IPS-NIHi7 (cell line): ENCODE data around the gene C4A.
"Not testable (repeated sequence)": the region's sequence is repeated elsewhere in the genome, so short reads cannot be mapped to it uniquely, and the experiment has no call there.

Experiments
- DNase-seq: peaks from one replicate; pipeline ENCODE4 v3.0.0; 2012; ENCODE audit warnings: mixed read lengths; ENCODE audit errors: extremely low spot score

C4A gene

DNA sequence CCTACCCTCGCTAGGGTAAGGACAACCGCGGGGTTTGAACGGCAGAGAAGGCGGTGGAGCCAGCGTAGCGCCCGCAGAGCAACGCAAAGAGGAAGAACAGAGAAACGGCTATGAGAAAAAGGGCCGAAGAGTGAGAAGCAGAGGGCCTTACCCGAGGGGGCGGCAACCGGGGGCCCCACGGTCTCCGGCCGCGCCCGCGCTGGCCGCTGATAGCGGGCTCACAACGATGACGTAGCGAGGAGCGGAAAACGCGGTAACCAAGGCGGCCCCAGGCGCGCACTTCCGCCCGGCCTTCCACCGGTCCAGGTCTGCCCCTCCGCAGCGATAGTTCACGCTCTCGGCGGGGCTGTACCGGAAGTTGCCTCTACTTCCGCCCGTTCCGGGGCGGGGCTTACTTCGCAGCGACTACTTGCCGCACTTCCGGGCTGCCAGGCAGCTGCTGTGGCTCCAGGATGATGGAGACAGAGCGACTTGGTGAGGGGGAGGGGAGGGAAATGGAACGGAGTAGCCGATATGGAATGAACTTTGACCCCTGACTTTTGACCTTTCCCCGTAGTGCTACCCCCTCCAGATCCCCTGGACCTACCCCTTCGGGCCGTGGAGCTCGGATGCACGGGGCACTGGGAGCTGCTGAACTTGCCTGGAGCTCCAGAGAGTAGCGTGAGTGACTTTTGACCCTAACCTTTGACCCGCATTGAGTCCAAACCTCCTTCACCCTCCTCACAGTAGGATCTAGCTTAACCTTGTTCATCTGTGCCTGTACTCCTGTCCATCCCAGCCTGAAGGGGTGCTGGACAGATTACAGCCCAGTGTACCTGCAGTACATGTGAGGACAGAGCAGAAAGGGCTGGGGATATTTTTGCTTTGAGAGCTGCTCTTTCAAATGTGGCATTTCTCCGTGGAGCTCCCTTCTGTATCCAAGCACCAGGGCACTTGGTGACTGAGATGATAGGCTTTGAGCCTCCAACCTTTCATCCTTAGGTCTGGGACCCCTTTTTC lies 22.8 kb upstream of the C4A start, which contains the start of the genes NELFE and SKIC2:
NELFE (minus strand) TSS at position 231 of the 999 bp plus-strand sequence. CDS start 525 bp downstream, outside the sequence.
SKIC2 (plus strand) TSS at position 435 of the 999 bp plus-strand sequence; CDS start at position 453, 18 bp downstream.
- peak; percentile 100 for DNase-seq

DNA sequence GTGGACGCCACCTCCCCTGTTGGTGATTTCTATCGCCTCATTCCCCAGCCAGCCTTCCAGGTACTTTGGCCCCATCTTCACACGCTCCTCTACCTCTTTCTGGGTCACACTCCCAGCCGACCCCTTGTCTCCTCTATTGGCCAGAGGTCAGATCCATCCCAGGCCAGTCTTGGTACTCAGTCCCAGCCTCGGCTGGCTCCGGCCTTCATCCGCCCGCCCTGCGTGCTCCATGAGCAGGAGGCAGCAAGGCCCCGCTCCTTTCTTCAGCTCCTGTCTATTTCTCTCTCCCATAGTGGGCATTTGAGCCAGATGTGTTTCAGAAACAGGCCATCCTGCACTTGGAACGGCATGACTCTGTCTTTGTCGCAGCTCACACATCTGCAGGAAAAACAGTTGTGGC lies 20.2 kb upstream of the C4A start:
- no peak for DNase-seq

DNA sequence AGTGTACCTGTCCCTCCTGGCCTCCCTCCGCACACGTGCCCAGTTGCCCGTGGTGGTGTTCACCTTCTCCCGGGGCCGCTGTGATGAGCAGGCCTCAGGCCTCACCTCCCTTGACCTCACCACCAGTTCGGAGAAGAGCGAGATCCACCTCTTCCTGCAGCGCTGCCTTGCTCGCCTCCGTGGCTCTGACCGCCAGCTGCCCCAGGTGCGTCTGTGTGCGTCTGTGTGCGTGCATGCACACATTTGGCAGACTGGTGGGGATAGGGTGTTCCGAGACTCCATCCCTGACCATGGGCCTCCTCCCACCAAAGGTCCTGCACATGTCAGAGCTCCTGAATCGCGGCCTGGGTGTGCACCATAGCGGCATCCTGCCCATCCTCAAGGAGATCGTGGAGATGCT lies 17.9 kb upstream of the C4A start:
- no peak for DNase-seq

DNA sequence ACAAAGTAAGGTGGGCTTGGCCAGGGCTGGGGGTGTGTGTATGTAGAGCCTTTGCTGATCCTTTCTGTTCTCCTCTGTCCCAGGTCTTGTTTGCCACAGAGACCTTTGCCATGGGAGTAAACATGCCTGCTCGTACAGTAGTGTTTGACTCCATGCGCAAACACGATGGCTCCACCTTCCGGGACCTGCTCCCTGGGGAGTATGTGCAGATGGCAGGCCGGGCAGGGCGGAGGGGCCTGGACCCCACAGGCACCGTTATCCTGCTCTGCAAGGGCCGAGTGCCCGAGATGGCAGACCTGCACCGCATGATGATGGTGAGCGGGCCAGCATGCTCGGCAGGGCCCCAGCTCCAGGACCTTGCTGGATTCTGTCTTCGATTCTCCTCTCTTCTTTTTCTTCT lies 16.2 kb upstream of the C4A start:
- no peak for DNase-seq

DNA sequence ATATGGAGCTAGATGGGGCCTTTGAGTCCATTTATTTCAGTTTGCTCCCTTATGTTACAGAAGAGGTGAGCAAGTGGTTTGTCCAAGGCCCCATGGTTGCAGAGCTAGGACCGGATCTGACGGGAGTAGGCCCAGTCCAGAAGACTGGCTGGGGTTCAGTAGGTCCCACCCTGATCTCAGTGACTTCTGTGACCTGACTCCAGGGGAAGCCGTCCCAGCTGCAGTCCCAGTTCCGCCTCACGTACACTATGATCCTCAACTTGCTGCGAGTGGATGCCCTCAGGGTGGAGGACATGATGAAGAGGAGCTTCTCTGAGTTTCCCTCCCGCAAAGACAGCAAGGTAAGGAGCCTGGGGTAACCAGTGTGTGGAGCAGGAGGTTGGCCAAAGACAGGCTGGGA lies 15.4 kb upstream of the C4A start:
- DNase-seq = no peak

DNA sequence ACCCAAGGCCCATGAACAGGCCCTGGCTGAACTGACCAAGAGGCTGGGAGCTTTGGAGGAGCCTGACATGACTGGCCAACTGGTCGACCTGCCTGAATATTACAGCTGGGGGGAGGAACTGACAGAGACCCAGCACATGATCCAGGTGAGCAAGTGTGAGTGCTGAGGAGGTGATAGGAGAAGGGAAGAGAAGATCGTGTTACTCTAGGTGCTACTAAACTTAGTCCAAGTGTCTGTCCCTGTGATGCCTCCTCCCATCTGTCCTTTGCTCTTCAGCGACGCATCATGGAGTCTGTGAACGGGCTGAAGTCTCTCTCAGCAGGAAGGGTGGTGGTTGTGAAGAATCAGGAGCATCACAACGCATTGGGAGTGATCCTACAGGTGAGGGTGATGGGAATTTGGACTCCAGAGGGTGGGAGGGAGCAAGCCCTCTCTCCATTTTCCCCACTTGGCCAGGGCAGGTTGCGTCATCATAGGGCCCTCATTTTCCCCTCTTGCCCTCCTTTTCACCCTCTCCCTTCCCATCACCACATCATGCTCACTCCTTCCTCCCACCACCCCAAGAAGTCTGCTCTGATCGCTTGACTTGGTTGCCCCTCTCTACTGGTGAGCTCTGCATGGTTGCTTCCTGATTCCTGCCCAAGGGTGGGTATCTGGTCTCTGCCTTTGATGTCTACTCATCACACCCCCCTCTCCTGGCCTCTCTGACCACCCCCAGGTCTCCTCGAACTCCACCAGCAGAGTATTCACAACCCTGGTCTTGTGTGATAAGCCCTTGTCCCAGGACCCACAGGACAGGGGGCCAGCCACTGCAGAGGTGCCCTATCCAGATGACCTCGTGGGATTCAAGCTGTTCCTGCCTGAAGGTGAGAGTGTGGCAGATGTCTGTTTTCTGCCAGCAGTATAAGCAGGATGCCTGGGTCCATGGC lies 14.6 kb upstream of the C4A start:
- DNase-seq = no peak

DNA sequence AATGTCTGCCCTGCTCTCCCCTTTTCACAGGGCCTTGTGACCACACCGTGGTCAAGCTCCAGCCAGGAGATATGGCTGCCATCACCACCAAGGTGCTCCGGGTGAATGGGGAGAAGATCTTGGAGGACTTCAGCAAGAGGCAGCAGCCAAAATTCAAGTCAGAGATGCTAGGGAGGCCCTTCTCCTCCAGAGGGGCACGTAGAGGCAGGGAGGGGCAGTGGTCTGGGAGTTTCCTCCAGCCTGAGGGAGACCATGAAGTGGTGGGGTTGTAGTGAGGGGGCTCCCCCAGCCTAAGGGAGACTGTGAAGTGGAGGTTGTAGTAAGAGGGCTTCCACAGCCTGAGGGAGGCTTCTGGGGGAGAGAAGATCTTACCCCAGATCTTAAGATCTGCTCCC lies 13.9 kb upstream of the C4A start:
- DNase-seq = no peak

DNA sequence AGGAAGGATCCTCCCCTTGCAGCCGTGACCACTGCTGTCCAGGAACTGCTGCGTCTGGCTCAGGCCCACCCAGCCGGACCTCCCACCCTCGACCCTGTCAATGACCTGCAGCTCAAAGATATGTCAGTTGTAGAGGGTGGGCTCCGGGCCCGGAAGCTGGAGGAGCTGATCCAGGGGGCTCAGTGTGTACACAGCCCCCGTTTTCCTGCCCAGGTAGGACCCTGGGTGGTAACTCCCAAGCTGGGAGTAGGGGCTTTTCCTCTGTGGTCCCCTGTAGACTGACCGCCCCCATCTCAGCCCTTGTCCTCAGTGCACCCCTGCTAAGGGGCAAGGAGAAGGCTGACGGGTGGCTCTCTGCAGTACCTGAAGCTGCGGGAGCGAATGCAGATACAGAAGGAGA lies 13.5 kb upstream of the C4A start:
- DNase-seq = no peak

DNA sequence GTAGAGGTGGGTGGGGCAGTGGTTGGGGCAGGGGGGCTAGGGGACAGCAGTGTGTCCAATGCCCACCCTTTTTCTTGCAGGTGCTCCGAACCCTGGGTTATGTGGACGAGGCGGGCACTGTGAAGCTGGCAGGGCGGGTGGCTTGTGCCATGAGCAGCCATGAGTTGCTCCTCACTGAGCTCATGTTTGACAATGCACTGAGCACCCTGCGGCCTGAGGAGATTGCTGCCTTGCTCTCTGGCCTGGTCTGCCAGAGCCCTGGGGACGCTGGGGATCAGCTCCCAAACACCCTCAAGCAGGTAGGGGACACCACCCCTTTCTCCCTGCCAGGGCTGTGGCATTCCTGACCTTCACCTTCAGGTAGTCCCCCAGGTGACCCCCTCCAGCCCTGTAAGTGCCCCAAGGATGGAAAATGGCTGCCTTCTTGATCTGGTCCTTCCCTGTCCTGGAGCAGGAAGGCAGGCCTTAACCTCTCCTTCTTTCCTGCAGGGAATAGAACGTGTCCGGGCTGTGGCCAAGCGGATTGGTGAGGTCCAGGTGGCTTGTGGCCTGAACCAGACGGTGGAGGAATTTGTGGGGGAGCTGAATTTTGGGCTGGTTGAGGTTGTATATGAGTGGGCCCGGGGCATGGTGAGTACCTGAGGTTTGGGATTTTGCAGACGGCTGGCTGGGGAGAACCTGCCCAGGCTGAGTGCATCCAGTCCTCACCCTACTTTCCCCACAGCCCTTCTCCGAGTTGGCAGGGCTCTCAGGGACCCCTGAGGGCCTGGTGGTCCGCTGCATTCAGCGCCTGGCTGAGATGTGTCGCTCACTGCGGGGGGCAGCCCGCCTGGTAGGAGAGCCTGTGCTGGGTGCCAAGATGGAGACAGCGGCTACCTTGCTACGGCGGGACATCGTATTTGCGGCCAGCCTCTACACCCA lies 12.8 kb upstream of the C4A start:
- DNase-seq = no peak

DNA sequence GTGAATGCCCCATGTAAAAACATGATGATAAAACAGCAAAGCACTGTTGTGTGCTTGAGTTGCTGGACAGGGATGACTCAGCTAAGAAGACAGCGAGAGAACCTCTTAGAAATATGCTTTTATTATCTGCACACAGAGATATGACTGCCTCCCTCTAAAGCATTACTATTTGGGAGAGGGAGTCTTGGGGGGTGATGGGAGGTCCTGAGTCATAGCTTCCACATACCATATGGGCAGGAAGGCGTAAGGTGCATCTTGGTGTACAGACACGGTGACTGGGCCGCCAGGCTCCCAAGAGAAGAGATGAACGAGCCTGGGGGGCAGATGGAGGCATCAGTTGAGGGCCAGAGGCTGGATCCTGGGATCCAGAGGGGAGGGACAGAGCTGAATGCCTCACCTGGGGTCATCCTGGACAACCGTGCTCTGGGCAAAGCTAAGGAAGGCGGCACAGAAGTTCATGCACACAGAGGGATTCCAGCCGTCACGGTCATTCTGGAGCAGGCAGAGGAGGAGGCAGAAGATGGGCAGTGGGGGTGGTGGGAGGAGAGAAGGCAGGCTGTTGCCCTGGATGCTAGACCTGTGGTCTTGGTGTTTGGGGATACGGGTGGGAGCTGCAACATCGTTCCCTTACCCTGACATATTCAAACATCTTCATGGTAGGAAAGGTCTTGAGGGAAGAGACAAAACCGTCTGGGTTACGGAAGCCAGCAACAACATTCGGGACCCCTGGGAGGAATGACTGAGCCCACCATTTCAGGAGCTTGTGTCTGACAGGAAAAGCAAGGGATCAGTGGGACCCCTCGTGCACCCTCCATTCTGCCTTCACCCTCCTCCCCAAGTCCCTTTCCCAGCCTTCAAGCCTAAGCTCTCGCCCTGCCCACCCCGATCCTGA lies 11.9 kb upstream of the C4A start:
- DNase-seq = no peak

DNA sequence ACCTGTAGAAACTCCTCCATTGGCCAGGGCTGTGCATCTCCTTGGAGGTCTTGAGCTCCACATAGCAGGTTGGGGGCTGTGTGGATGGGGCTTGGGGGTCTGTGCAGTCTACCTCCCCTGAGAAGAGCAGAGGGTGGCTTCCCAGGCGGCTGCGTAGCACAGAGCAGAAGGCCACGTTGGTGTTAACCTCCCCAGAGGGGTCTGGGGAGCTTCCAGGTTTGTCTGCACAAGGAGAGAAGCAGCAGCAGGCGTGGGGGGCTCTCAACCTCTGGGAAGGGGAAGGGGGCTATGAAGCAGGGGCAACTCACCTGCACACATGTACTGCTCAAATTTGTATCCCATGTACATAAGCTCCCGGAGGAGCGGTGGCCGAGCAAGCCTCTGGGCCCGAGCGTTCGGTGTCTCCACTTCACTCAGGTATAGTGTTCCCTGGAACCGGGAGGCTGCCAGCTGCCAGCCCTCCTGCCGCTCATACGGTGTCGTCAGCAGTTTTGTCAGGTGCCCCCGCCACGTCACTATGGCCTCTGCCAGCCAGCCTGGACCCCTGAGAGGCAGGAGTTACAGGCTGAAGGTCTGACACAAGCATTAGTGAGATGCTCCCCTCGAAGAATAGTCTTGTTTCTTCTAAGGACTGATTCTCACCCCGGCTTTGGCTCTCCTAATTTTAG lies 11.1 kb upstream of the C4A start:
- DNase-seq = no peak

DNA sequence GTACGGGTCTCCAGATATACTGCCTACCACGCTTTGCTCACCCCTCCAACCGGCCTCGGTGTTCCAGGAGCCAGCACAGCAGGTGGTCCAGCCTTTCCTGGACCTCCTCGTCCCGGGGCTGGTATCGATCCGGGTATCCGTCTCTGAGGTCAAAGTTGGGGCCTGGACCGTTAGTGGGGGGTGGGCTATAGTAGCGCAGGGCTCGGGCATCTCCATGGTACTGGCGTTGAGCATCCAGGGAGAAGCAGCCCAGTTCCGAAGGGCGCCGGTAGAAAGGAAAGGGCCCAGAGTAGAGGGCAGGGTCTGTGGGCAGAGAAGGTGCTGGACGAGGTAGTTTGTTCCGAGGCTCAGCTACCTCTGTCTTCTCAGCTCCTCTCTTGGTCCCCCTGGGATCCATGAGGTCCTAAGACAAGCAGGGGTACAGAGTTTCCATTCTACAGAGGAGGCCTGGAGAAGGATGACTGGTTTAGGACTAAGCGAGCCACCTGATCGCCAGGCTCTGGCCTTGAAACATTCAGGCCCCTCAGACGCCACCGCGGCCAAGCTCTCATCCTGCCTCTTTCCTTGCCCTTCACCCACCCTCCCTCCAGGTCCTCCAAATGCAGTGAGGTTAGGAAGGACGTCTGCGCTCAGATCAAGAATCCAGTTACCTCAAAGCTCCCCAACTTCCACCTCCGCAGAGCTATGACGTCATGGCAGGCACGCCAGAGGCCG lies 10.4 kb upstream of the C4A start:
- no peak for DNase-seq

DNA sequence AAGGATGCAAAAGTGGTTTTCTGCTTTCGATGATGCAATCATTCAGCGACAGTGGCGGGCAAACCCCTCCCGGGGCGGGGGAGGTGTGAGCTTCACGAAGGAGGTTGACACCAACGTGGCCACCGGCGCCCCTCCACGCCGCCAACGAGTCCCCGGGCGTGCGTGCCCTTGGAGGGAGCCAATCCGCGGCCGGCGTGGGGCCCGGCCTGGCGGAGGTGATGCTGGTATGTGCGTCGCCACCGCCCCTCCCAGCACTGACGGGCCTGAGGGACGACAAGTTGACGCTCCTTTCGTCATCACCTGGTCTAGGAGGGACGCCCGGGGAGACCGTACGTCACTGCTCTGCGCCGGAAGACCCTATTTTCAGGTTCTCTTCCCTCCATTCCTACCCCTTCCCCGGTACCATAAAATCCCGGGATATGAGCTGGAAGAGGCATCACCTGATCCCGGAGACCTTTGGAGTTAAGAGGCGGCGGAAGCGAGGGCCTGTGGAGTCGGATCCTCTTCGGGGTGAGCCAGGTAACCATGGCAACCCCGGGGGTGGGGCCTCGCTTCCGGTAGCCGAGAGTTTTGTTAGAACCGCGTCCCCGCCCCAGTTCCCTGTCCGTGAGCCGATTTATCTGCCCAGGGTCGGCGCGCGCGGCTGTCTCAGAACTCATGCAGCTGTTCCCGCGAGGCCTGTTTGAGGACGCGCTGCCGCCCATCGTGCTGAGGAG lies 9.7 kb upstream of the C4A start, which contains the start of gene DXO:
DXO (minus strand) TSS at position 146 of the 716 bp plus-strand sequence. CDS start 463 bp downstream, outside the sequence.
- DNase-seq = peak; percentile 99

DNA sequence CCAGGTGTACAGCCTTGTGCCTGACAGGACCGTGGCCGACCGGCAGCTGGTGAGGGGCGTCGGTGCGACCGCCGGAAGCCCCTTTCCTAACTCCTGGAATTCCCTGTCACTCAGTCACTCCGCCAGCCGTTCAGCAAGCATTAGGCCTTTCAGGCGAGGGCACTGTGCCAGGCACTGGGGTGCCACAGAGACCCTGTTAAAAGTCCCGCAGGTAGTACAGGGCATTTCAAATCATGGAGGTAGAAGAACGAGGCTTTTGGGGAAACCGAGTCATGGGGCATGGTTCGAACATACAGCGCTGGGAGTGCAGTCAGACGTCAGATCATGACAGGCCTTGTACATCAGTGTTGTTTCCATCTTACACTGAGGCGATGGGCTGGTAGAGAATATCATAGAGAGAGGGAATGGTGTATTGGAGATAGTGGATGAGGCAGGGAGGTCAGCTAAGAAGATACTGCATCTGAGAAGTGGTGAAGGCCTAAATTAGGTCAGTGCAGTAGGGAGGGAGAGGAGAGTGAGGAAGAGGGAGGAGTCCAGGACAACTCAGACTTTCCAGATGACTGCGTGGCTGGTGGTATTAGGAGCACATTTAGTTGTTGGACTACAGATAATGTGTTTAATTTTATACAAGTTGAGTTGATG lies 9.0 kb upstream of the C4A start:
- no peak for DNase-seq

DNA sequence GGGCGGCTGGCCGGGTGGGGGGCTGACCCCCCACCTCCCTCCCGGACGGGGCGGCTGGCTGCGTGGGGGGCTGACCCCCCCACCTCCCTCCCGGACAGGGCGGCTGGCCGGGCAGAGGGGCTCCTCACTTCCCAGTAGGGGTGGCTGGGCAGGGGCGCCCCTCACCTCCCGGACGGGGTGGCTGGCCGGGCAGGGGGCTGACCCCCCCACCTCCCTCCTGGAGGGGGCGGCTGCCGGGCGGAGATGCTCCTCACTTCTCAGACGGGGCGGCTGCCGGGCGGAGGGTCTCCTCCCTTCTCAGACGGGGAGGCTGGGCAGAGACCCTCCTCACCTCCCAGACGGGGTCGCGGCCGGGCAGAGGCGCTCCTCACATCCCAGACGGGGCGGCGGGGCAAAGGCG lies 5.8 kb upstream of the C4A start:
- not testable (repeated sequence) for DNase-seq

DNA sequence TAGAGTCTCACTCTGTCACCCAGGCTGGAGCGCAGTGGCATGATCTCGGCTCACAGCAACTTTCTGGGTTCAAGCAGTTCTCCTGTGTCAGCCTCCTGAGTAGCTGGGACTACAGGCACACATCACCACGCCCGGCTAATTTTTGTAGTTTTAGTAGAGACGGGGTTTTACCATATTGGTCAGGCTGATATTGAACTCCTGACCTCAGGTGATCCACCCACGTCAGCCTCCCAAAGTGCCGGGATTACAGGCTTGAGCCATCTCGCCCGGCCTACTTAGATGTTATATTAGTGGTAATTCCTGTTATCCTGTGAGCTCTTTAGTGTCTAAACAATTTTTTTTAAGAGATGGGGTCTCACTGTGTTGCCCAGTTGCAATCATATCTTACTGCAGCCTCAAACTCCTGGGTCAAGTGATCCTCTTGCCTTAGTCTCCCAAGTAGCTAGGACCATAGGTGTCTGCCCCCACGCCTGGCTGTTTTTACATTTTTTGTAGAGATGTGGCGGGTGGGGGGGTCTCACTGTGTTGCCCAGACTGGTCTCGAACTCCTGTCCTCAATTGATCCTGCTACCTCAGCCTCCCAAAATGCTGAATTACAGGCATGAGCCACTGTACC lies 3.9 kb upstream of the C4A start:
- DNase-seq = no peak

DNA sequence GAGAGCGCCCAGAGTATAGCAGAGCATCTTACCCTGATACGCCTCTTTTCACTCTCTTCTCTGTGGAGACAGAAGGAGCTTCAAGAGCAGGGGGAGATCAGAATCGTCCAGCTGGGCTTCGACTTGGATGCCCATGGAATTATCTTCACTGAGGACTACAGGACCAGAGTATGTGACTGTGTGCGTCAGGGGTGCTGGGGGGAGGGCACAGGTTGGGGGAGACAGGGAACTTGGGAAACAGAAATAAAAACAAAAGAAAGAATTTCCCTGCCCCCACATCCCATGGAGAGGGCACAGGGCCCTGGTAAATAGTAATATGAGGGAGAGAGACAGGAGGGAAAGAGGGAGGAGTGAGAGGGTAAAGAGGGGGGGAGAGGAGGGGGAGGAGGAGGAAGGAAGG lies 3.0 kb upstream of the C4A start:
- DNase-seq = no peak
